Stomach smooth muscle (tissue), 2 donors: ENCODE measurements around the gene CES1.
"Not testable (repeated sequence)": the region's sequence is repeated elsewhere in the genome, so short reads cannot be mapped to it uniquely, and the experiment has no call there.

ENCODE experiments used
- H3K27ac ChIP-seq: one replicate; pipeline ENCODE4 v1.7.0; 2013; ENCODE audit warnings: mild to moderate bottlenecking, low read length, inconsistent platforms
- H3K27me3 ChIP-seq, 2 donors: one replicate each; pipeline ENCODE4 v1.7.0; 2013; ENCODE audit warnings: low read length in 2 of 2; ENCODE audit not compliant: insufficient read depth in 2 of 2, control insufficient read depth in 1 of 2
- H3K36me3 ChIP-seq, 2 donors: one replicate each; pipeline ENCODE4 v1.7.0; 2013; ENCODE audit warnings: low read length in 2 of 2; ENCODE audit not compliant: control insufficient read depth in 2 of 2, insufficient read depth in 2 of 2
- H3K4me1 ChIP-seq: one replicate; pipeline ENCODE4 v1.7.0; 2013; ENCODE audit warnings: low read length; ENCODE audit not compliant: control insufficient read depth, insufficient read depth
- H3K4me3 ChIP-seq, 2 donors: one replicate each; pipeline ENCODE4 v1.7.0; 2013; ENCODE audit warnings: low read length in 2 of 2
- H3K9ac ChIP-seq, 2 donors: one replicate each; pipeline ENCODE4 v1.7.0; 2013; ENCODE audit warnings: low read length in 2 of 2, mild to moderate bottlenecking in 1 of 2
- H3K9me3 ChIP-seq, 2 donors: one replicate each; pipeline ENCODE4 v1.7.0; 2013; ENCODE audit warnings: low read length in 2 of 2; ENCODE audit not compliant: control insufficient read depth in 2 of 2
- donor health status: healthy.
- donor health status: Pancreatic carcinoma.

Gene CES1

DNA sequence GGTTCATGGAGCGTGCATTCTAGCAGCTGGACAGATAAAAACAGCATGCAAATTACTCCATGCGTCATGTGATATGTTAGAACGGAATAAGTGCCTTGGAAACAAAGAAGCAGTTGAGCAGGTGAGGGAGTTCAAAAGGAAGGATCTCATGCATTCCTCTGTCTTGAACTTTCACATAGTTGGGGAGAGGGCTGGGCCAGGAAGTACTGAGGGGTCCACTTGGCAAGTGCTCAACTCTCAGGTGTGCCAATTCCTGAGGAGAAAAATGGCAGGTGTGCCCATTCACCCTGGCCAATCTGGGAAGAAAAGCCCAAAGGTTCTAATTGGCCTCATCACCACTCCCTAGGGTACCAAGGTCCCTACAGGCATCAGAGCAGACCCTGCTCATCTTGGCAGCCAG, 67.7 kb downstream of the CES1 start:
- Histone ChIP-seq H3K9me3 (no peaks in the 10 kb centered on the region), H3K27me3 (peaks cover 0 to 3% of the 10 kb centered on the region in 2 donors), H3K4me1 (no peaks in the 10 kb centered on the region), H3K4me3 (no peak overlapping the region), H3K27ac (no peak overlapping the region), H3K9ac (no peak overlapping the region), H3K36me3 (no peaks in the 10 kb centered on the region)

DNA sequence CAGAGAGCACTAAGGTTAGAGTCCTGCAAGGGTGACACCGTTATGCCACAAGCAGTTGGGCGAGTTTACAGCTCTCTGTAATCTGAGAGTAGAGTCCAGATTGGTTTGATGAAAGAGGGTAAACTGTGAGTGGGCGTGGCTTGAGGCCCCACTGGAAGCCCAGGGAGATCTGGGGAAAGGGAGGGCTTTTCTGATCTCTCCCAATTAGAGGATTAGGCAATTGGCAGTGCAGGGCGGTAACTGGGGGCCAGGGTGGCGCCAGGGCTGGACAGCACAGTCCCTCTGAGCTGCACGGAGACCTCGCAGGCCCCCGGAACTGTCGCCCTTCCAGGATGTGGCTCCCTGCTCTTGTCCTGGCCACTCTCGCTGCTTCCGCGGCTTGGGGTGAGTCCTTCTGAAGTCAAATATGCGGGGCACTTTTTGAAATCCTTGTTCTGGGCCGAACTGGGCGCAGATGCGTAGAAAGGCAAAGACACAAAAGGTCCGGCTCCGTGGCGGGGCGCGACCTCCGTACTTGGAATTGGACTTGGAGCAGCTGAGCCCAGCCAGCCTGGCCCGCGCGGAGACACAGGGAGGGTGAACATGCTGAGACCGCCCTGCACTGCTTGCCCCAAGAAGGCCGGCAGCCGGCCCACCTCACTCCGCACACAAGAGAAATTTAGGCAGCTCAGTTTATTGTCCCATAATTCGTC, 72.4 kb downstream of the CES1 start:
- H3K4me3 ChIP-seq = no peak overlapping the region
- H3K27ac ChIP-seq = no peak overlapping the region
- no peaks in the 10 kb centered on the region for H3K4me1 ChIP-seq
- no peak overlapping the region for H3K9ac ChIP-seq
- peaks cover 0 to 3% of the 10 kb centered on the region in 2 donors for H3K27me3 ChIP-seq
- no peaks in the 10 kb centered on the region for H3K9me3 ChIP-seq
- no peaks in the 10 kb centered on the region for H3K36me3 ChIP-seq

DNA sequence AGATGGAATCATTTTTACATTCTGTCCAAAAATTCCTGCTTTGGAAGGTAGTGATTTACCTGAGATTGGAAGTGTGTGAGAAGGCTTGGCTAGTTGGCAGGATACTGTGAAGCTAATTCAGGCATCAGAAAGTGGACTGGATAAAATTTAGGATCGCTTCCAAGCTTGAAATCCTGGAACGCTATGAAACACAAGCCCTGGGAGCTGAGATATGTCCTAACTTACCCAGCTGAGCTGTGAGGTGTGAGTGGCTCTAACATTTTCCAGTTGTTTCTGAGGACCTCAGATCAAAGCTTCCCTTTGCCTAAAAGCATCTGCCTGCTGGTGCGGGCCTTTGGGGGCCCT, 73.0 kb downstream of the CES1 start:
- H3K27me3 ChIP-seq, H3K4me3 ChIP-seq, H3K27ac ChIP-seq, H3K9ac ChIP-seq, H3K4me1 ChIP-seq, H3K36me3 ChIP-seq, H3K9me3 ChIP-seq: not testable (repeated sequence)

DNA sequence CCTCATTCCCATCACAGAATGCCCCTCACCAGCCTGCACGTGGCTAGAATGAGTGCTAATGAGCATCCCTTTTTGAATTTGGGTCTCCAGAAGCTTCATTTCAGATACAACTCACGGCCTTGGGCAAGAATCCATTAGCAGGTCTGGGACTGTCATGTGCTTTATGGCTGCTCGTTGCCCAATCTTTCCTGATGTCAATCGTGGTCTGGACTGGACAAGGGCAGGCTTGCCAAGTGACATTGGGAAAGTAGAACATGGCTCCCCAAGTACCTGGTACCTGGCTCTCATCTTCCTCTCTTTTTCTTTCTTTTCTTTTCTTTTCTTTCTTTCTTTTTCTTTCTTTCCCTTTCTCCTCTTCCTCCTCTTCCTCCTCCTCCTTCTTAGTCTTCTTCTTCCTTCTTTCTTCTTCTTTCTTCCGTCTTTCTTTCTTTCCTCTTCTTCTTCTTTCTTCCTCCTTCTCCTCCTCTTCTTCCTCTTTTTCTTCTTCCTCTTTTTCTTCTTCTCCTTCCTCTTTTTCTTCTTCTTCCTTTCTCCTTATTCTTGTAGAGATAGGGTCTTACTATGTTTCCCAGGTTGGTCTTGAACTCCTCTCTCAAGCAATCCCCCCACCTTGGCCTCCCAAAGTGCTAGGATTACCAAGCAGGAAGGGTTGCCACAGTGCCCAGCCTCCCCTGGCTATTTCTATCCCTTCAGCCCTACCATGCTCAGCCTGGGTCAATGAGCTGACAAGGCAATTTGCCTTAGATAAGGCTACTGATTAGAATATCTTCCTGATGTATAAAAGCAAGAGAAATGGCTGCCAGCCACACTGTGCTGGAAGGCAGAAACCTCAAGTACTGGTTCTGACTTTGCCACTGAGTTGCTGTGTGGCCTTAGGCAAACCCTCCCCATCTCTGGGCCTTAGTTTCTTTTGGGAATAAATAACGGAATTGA, 75.0 kb downstream of the CES1 start:
- H3K36me3 ChIP-seq, H3K4me3 ChIP-seq, H3K4me1 ChIP-seq, H3K27me3 ChIP-seq, H3K9me3 ChIP-seq, H3K9ac ChIP-seq, H3K27ac ChIP-seq: not testable (repeated sequence)

DNA sequence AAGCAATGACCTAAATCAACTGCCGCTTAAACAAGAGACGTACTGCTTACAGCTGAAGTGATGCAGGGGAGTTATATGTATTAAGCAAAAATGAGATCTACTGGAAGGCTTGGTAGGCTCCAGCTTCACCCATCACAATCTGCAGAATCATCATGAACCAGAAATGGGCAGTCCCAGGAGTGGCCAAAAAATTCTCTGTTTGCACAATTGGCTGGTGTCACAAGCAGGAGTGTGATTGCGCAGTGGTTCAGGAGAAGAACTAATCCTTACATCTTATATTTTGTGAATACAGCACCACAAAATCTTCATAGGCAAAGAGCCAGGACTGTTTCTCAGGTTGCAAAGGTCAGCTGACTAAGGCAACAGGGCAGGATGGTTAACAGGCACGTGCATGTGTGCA, 75.9 kb downstream of the CES1 start:
- no peaks in the 10 kb centered on the region for H3K4me1 ChIP-seq
- no peak overlapping the region for H3K27ac ChIP-seq
- H3K9ac ChIP-seq = no peak overlapping the region
- H3K27me3 ChIP-seq = no peaks in the 10 kb centered on the region
- H3K36me3 ChIP-seq = no peaks in the 10 kb centered on the region
- no peaks in the 10 kb centered on the region for H3K9me3 ChIP-seq
- H3K4me3 ChIP-seq = no peak overlapping the region

DNA sequence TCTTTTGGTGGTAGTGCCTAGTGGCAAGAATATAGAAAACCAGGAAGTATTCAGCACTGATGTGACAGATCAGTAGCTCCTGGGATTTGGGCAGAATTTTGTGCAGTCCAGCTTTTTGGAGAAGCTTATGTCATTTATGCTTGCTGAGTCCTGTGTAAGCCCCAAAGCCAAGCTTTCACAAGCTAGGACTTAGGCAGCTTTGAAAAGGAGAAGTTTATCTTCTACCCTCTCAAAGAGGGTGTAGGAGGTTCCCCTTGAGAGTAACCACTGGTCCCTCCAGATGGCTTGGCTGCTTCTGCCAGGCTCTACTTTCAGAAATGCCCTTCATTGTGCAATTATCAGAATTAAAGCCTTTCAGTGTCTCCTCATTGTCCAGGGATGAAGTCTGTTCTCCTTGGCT, 78.8 kb downstream of the CES1 start:
- no peak overlapping the region for H3K27ac ChIP-seq
- no peaks in the 10 kb centered on the region for H3K9me3 ChIP-seq
- no peaks in the 10 kb centered on the region for H3K27me3 ChIP-seq
- H3K4me3 ChIP-seq = no peak overlapping the region
- H3K4me1 ChIP-seq = no peaks in the 10 kb centered on the region
- H3K9ac ChIP-seq = no peak overlapping the region
- H3K36me3 ChIP-seq = no peaks in the 10 kb centered on the region

DNA sequence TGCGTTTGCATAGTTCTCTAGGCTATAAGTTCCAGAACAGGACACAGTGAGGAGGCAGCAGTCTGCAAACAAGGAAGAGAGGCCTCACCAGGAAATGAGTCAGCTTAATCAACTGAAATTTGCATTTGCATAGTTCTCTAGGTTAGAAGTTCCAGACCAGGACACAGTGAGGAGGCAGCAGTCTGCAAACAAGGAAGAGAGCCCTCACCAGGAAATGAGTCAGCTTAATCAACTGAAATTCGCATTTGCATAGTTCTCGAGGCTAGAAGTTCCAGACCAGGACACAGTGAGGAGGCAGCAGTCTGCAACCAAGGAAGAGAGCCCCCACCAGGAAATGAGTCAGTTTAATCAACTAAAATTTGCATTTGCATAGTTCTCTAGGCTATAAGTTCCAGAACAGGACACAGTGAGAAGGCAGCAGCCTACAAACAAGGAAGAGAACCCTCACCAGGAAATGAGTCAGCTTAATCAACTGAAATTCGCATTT, 79.7 kb downstream of the CES1 start:
- H3K4me1 ChIP-seq, H3K27ac ChIP-seq, H3K9ac ChIP-seq, H3K36me3 ChIP-seq, H3K4me3 ChIP-seq, H3K9me3 ChIP-seq, H3K27me3 ChIP-seq: not testable (repeated sequence)
